ENCODE data around the gene BOLA3. TPM values are rescaled to one million over a fixed set of nuclear protein-coding genes. Genes with fewer than 3 reads are reported as not detected.
A peak's percentile ranks its signal among the peaks of the same experiment; 100 is the strongest.

Gene BOLA3, protein sequence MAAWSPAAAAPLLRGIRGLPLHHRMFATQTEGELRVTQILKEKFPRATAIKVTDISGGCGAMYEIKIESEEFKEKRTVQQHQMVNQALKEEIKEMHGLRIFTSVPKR
- 69.7 TPM for polyA plus RNA-seq (2013, experiment 1 of 2)
- polyA plus RNA-seq (2013, experiment 2 of 2): 67.9 TPM

DNA sequence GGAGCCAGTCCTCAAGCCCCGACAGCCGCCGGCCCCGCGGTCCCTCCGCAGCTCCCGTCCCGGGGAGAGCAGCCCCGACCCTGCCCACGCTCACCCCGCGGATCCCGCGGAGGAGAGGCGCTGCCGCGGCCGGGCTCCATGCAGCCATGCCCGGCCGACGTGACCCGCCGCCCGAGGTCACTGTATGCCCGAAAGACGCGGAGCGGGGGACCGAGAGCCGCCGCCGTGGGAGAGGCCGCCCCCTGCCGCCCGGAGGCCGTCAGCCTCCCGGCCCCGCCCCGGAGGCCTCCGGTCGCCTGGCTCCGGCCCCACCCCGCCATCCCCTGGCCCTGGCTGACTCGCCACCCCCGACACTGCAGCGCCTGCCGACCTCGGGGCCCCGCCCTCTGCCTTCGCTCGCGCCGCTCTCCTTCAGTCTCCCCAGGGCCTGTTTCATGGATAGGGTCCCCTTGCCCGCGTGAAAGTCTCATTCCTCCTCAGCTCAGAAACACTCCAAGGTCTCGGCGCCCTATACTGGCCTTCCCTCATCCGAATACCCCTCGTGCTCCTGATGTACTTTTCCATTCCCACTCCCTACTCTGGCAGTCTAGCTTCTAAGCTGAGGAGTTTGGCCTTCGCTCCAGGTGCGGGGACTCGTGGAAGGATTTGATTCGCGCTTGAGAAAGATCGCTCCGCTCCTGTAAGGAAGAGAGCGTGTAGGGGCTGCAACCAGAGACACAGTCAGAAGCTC is at the start of gene BOLA3:
Gene BOLA3 (minus strand): TSS at position 186 of the 730 bp plus-strand sequence. CDS start 38 bp downstream, at position 148.
- Histone ChIP-seq H3K23ac (ENCODE audit: low read depth, low read length, poor library complexity) (peak within 1 kb of the TSS; percentile 68), H3K9ac (ENCODE audit: low read depth, low read length, poor library complexity) (peak within 1 kb of the TSS; percentile 90), H3K4me3 (ENCODE audit: low read length in 2 of 2) (peak within 1 kb of the TSS; percentile 70 to 99), H4K8ac (ENCODE audit: low read depth, low read length) (no peak within 1 kb of the TSS), H3K14ac (ENCODE audit: low read length) (no peak within 1 kb of the TSS), H4K91ac (ENCODE audit: low read depth, low read length, poor library complexity) (no peak within 1 kb of the TSS), H3K18ac (ENCODE audit: low read length) (peak within 1 kb of the TSS; percentile 96), H3K27ac (replicated peaks; ENCODE audit: low read length) (no peak within 1 kb of the TSS), H3K4me1 (ENCODE audit: control insufficient read depth in 2 of 2, insufficient read depth in 1 of 2, low read depth in 1 of 2, low read length in 2 of 2) (peaks cover 13% of the 10 kb centered on the region in 2 donors), H3K9me3 (replicated peaks in 1 of 2; ENCODE audit: control insufficient read depth in 2 of 2, insufficient read depth in 1 of 2, low read depth in 1 of 2, low read length in 2 of 2) (peaks cover 0 to 2% of the 10 kb centered on the region in 2 donors), H2BK5ac (ENCODE audit: low read length) (no peak within 1 kb of the TSS), H2AFZ (ENCODE audit: low read length) (peak within 1 kb of the TSS; percentile 87), H2BK12ac (ENCODE audit: low read length) (no peak within 1 kb of the TSS), H3K4me2 (ENCODE audit: insufficient read depth, low read length, poor library complexity, severe bottlenecking) (peak within 1 kb of the TSS; percentile 81), H2BK15ac (ENCODE audit: low read length) (no peak within 1 kb of the TSS), H3K27me3 (ENCODE audit: control insufficient read depth in 3 of 3, insufficient read depth in 3 of 3, low read depth in 1 of 3, low read length in 3 of 3) (no peaks in the 10 kb centered on the region), H3K4ac (ENCODE audit: low read length) (no peak within 1 kb of the TSS), H3K36me3 (replicated peaks in 1 of 2; ENCODE audit: control insufficient read depth in 2 of 2, insufficient read depth in 2 of 2, low read length in 2 of 2) (peaks cover 3 to 37% of the 10 kb centered on the region in 2 donors), H2AK5ac (ENCODE audit: low read depth, low read length) (peak within 1 kb of the TSS; percentile 51), H2BK120ac (ENCODE audit: low read depth, low read length) (no peak within 1 kb of the TSS), H3K79me1 (ENCODE audit: low read depth, low read length) (no peaks in the 10 kb centered on the region)
- DNase-seq (ENCODE audit: low spot score): peak; percentile 81
- no CpG with 5 or more reads among the region's 67 CpGs for WGBS, 2 donors (ENCODE audit: extremely low coverage in 2 of 2, insufficient read length in 2 of 2, insufficient replicate concordance in 1 of 2)

DNA sequence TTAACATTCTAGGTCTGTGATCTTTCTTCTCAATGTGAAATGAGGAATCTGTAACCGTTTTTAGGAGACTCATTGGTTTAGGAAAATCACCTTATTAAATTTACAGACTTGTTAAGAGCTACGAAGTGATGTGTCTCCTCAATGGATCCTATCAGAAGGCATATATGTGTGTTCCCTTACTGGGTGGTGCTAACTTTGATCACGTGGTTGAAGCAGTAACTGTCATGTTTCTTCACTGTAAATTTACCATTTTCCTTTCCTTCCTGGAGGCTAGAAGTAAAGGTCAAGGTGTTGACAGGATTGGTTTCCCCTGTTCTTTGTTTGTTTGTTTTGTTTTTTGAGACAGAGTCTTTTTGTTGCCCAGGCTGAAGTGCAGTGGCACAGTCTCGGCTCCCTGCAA is 49.3 kb upstream of the BOLA3 start:
- H2AFZ ChIP-seq (ENCODE audit: low read length): no peak overlapping the region
- no peak overlapping the region for H3K18ac ChIP-seq (ENCODE audit: low read length)
- no peak overlapping the region for H3K4me3 ChIP-seq (ENCODE audit: low read length in 2 of 2)
- peaks cover 3 to 6% of the 10 kb centered on the region in 2 donors for H3K4me1 ChIP-seq (ENCODE audit: control insufficient read depth in 2 of 2, insufficient read depth in 1 of 2, low read depth in 1 of 2, low read length in 2 of 2)
- no peak overlapping the region for H3K23ac ChIP-seq (ENCODE audit: low read depth, low read length, poor library complexity)
- H2AK5ac ChIP-seq (ENCODE audit: low read depth, low read length): no peak overlapping the region
- no peaks in the 10 kb centered on the region for H3K79me1 ChIP-seq (ENCODE audit: low read depth, low read length)
- H4K8ac ChIP-seq (ENCODE audit: low read depth, low read length): no peak overlapping the region
- DNase-seq (ENCODE audit: low spot score): no peak
- no peak overlapping the region for H2BK15ac ChIP-seq (ENCODE audit: low read length)
- no peak overlapping the region for H3K4ac ChIP-seq (ENCODE audit: low read length)
- H2BK12ac ChIP-seq (ENCODE audit: low read length): no peak overlapping the region
- peaks cover 0 to 12% of the 10 kb centered on the region in 2 donors for H3K36me3 ChIP-seq (replicated peaks in 1 of 2; ENCODE audit: control insufficient read depth in 2 of 2, insufficient read depth in 2 of 2, low read length in 2 of 2)
- WGBS, 2 donors (ENCODE audit: extremely low coverage in 2 of 2, insufficient read length in 2 of 2, insufficient replicate concordance in 1 of 2): no CpG with 5 or more reads among the region's 4 CpGs
- no peak overlapping the region for H3K9ac ChIP-seq (ENCODE audit: low read depth, low read length, poor library complexity)
- no peak overlapping the region for H3K4me2 ChIP-seq (ENCODE audit: insufficient read depth, low read length, poor library complexity, severe bottlenecking)
- H2BK120ac ChIP-seq (ENCODE audit: low read depth, low read length): no peak overlapping the region
- H4K91ac ChIP-seq (ENCODE audit: low read depth, low read length, poor library complexity): no peak overlapping the region
- peaks cover 0 to 3% (median 0%) of the 10 kb centered on the region in 3 experiments for H3K27me3 ChIP-seq (ENCODE audit: control insufficient read depth in 3 of 3, insufficient read depth in 3 of 3, low read depth in 1 of 3, low read length in 3 of 3)
- no peak overlapping the region for H2BK5ac ChIP-seq (ENCODE audit: low read length)
- H3K9me3 ChIP-seq (replicated peaks in 1 of 2; ENCODE audit: control insufficient read depth in 2 of 2, insufficient read depth in 1 of 2, low read depth in 1 of 2, low read length in 2 of 2): no peaks in the 10 kb centered on the region
- H3K14ac ChIP-seq (ENCODE audit: low read length): no peak overlapping the region
- H3K27ac ChIP-seq (replicated peaks; ENCODE audit: low read length): no peak overlapping the region

DNA sequence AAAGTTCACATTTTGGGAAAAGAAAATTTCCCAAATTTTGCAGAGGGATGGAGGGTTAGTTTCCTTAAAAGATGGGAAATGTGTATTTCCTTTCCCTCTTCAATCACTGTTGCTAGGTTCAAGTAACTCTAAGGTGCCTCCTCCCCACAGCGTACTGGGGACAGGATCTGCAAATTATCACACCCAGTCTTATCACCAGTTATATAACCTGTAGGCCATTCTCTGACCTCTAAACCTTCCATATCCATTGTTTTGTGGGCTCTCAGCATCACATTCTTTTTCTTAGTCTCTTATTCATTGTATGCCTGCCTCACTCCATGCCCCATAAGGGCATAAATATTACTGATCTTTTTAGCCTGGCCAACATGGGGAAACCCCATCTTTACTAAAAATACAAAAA is 47.1 kb upstream of the BOLA3 start:
- no peak overlapping the region for H2BK15ac ChIP-seq (ENCODE audit: low read length)
- no peak overlapping the region for H2AK5ac ChIP-seq (ENCODE audit: low read depth, low read length)
- no peak for DNase-seq (ENCODE audit: low spot score)
- no peak overlapping the region for H4K91ac ChIP-seq (ENCODE audit: low read depth, low read length, poor library complexity)
- no peaks in the 10 kb centered on the region for H3K9me3 ChIP-seq (replicated peaks in 1 of 2; ENCODE audit: control insufficient read depth in 2 of 2, insufficient read depth in 1 of 2, low read depth in 1 of 2, low read length in 2 of 2)
- no peak overlapping the region for H3K27ac ChIP-seq (replicated peaks; ENCODE audit: low read length)
- H3K4me2 ChIP-seq (ENCODE audit: insufficient read depth, low read length, poor library complexity, severe bottlenecking): no peak overlapping the region
- no peaks in the 10 kb centered on the region for H3K36me3 ChIP-seq (replicated peaks in 1 of 2; ENCODE audit: control insufficient read depth in 2 of 2, insufficient read depth in 2 of 2, low read length in 2 of 2)
- no peak overlapping the region for H3K4me3 ChIP-seq (ENCODE audit: low read length in 2 of 2)
- H2AFZ ChIP-seq (ENCODE audit: low read length): no peak overlapping the region
- H3K14ac ChIP-seq (ENCODE audit: low read length): no peak overlapping the region
- H3K79me1 ChIP-seq (ENCODE audit: low read depth, low read length): no peaks in the 10 kb centered on the region
- H4K8ac ChIP-seq (ENCODE audit: low read depth, low read length): no peak overlapping the region
- H3K27me3 ChIP-seq (ENCODE audit: control insufficient read depth in 3 of 3, insufficient read depth in 3 of 3, low read depth in 1 of 3, low read length in 3 of 3): peaks cover 0 to 3% (median 0%) of the 10 kb centered on the region in 3 experiments
- no peak overlapping the region for H2BK5ac ChIP-seq (ENCODE audit: low read length)
- no peak overlapping the region for H3K18ac ChIP-seq (ENCODE audit: low read length)
- no peak overlapping the region for H2BK120ac ChIP-seq (ENCODE audit: low read depth, low read length)
- WGBS, 2 donors (ENCODE audit: extremely low coverage in 2 of 2, insufficient read length in 2 of 2, insufficient replicate concordance in 1 of 2): no CpG with 5 or more reads among the region's 1 CpG
- H3K23ac ChIP-seq (ENCODE audit: low read depth, low read length, poor library complexity): no peak overlapping the region
- H2BK12ac ChIP-seq (ENCODE audit: low read length): no peak overlapping the region
- H3K4ac ChIP-seq (ENCODE audit: low read length): no peak overlapping the region
- H3K9ac ChIP-seq (ENCODE audit: low read depth, low read length, poor library complexity): no peak overlapping the region
- peaks cover 2 to 6% of the 10 kb centered on the region in 2 donors for H3K4me1 ChIP-seq (ENCODE audit: control insufficient read depth in 2 of 2, insufficient read depth in 1 of 2, low read depth in 1 of 2, low read length in 2 of 2)

DNA sequence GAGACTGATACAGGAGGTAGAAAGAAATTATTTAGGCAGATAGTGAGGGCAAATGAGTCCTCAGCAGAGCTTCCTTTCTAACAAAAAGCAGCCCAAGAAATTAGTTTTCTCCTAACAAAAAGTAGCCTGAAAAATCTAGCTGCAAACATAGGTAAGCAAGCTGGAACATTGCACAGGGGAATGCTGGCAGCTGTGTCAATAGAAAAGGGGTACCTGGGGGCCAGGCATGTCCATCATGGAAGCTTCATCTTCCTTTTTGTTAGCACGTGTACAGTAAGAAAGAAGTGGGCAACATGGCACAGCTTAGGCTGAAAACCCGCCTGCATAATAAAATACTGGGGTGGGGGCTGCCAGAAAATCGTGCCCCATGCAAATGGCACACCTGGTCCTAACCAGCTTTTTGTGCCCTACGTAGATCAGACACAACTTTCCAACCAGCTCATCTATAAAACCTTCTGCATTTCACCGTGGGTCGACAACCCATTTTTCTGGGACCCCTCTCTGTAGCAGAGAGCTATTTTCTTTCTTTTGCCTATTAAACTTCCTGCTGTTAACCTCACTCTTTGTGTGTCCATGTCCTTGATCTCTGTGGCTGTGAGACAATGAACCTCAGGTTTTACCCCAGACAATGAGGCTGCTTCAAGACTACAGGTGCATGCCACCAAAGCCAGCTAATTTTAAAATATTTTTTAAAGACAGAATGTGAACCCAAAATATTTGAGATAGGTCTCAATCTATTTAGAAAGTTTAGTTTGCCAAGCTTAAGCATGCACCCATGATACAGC is 44.1 kb upstream of the BOLA3 start:
- Histone ChIP-seq H4K8ac (ENCODE audit: low read depth, low read length) (no peak overlapping the region), H3K36me3 (replicated peaks in 1 of 2; ENCODE audit: control insufficient read depth in 2 of 2, insufficient read depth in 2 of 2, low read length in 2 of 2) (no peaks in the 10 kb centered on the region), H3K9ac (ENCODE audit: low read depth, low read length, poor library complexity) (no peak overlapping the region), H2BK15ac (ENCODE audit: low read length) (no peak overlapping the region), H3K18ac (ENCODE audit: low read length) (no peak overlapping the region), H2BK12ac (ENCODE audit: low read length) (no peak overlapping the region), H3K4me3 (ENCODE audit: low read length in 2 of 2) (no peak overlapping the region), H3K14ac (ENCODE audit: low read length) (no peak overlapping the region), H3K9me3 (replicated peaks in 1 of 2; ENCODE audit: control insufficient read depth in 2 of 2, insufficient read depth in 1 of 2, low read depth in 1 of 2, low read length in 2 of 2) (no peaks in the 10 kb centered on the region), H3K23ac (ENCODE audit: low read depth, low read length, poor library complexity) (no peak overlapping the region), H3K4ac (ENCODE audit: low read length) (no peak overlapping the region), H2AFZ (ENCODE audit: low read length) (no peak overlapping the region), H2BK120ac (ENCODE audit: low read depth, low read length) (no peak overlapping the region), H2AK5ac (ENCODE audit: low read depth, low read length) (no peak overlapping the region), H3K27ac (replicated peaks; ENCODE audit: low read length) (no peak overlapping the region), H2BK5ac (ENCODE audit: low read length) (no peak overlapping the region), H3K79me1 (ENCODE audit: low read depth, low read length) (no peaks in the 10 kb centered on the region), H4K91ac (ENCODE audit: low read depth, low read length, poor library complexity) (no peak overlapping the region), H3K4me1 (ENCODE audit: control insufficient read depth in 2 of 2, insufficient read depth in 1 of 2, low read depth in 1 of 2, low read length in 2 of 2) (peaks cover 2 to 6% of the 10 kb centered on the region in 2 donors), H3K27me3 (ENCODE audit: control insufficient read depth in 3 of 3, insufficient read depth in 3 of 3, low read depth in 1 of 3, low read length in 3 of 3) (peaks cover 0 to 6% (median 0%) of the 10 kb centered on the region in 3 experiments), H3K4me2 (ENCODE audit: insufficient read depth, low read length, poor library complexity, severe bottlenecking) (no peak overlapping the region)
- no peak for DNase-seq (ENCODE audit: low spot score)
- WGBS, 2 donors (ENCODE audit: extremely low coverage in 2 of 2, insufficient read length in 2 of 2, insufficient replicate concordance in 1 of 2): no CpG with 5 or more reads among the region's 6 CpGs

Measured in neuronal stem cell (in vitro differentiated cells).